ENCODE results near the gene LILRA1.

- TF ChIP-seq, protein P1, sequence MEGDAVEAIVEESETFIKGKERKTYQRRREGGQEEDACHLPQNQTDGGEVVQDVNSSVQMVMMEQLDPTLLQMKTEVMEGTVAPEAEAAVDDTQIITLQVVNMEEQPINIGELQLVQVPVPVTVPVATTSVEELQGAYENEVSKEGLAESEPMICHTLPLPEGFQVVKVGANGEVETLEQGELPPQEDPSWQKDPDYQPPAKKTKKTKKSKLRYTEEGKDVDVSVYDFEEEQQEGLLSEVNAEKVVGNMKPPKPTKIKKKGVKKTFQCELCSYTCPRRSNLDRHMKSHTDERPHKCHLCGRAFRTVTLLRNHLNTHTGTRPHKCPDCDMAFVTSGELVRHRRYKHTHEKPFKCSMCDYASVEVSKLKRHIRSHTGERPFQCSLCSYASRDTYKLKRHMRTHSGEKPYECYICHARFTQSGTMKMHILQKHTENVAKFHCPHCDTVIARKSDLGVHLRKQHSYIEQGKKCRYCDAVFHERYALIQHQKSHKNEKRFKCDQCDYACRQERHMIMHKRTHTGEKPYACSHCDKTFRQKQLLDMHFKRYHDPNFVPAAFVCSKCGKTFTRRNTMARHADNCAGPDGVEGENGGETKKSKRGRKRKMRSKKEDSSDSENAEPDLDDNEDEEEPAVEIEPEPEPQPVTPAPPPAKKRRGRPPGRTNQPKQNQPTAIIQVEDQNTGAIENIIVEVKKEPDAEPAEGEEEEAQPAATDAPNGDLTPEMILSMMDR (conservative IDR thresholded peaks at IDR 0.05), result no peak
- TF ChIP-seq ZFX (IDR thresholded peaks at IDR 0.05), result no peak
Observed at GRCh38 chr19:54556194-54556593, 37.2 kb upstream of the LILRA1 start.

Measured in C4-2B (cell line).